SK-N-SH treated with all-trans-retinoic acid at 6 μM for 48 hours (cell line): ENCODE data around the gene AFF1.

Experiments used
- ARNTL ChIP-seq: fragments of 450-650 bp; formaldehyde crosslinking; IDR thresholded peaks from 2 replicates; pipeline ENCODE4 v1.5.0; 2020; ENCODE audit warnings: low read depth, mild to moderate bottlenecking, moderate library complexity, borderline replicate concordance
- ESRRG ChIP-seq: fragments of 250-450 bp; sonication (Bioruptor Pico); IDR thresholded peaks from 2 replicates; pipeline ENCODE4 v1.6.1; 2021; ENCODE audit warnings: mild to moderate bottlenecking
- RARB ChIP-seq: fragments of 250-450 bp; sonication (Bioruptor Pico); IDR thresholded peaks from 2 replicates; pipeline ENCODE4 v1.8.0; 2021; ENCODE audit warnings: mild to moderate bottlenecking, moderate library complexity
- SNAI2 ChIP-seq: fragments of 250-450 bp; sonication (Bioruptor Pico); IDR thresholded peaks from 2 replicates; pipeline ENCODE4 v1.5.0; 2020; ENCODE audit warnings: mild to moderate bottlenecking, moderate library complexity
- TOX ChIP-seq: fragments of 250-450 bp; sonication (Bioruptor Pico); IDR thresholded peaks from 2 replicates; pipeline ENCODE4 v1.8.0; 2021; ENCODE audit warnings: mild to moderate bottlenecking, moderate library complexity, borderline replicate concordance
- ZNF70 ChIP-seq: fragments of 450-650 bp; formaldehyde crosslinking; IDR thresholded peaks from 2 replicates; pipeline ENCODE4 v1.5.0; 2020; ENCODE audit warnings: mild to moderate bottlenecking, moderate library complexity
- ZNF8 ChIP-seq: fragments of 450-650 bp; formaldehyde crosslinking; IDR thresholded peaks from 2 replicates; pipeline ENCODE4 v1.5.0; 2020; ENCODE audit warnings: mild to moderate bottlenecking, moderate library complexity

DNA sequence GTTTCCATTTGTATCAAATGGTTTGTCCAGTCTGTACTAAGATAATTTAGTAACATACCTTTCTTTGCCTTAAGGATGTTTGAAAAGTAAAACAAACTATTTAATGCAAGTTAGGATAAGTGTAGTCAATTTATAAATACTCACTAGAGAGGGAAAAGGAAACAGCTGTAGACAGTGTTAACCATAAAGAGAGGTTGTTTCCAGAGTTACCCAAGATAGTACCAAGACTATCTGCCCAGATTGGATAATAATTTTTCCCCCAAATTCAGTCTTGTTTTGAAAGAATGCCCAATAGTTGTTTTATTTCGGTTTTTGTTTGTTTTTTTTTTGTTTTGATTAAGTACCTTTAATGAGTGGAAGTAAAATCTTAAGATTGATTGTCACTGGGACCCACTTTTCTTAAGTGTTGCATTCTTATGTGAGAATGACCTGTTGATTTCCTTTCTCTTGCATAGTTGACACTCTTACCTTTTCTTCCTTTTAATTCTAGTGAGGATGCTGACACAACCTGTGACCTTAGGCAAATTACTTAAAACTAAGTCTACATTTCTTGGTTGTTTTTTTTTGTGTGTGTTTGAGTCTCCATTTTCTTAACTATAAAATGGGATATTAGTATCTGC lies 12.8 kb downstream of the AFF1 start:
- TF ChIP-seq TOX (CRISPR knock-in tag) = no peak
- no peak for TF ChIP-seq SNAI2 (CRISPR knock-in tag)
- TF ChIP-seq RARB (CRISPR knock-in tag) = no peak
- no peak for TF ChIP-seq ZNF70 (CRISPR knock-in tag)
- TF ChIP-seq ZNF8 (CRISPR knock-in tag) = no peak
- TF ChIP-seq ESRRG (CRISPR knock-in tag) = no peak
- TF ChIP-seq ARNTL (CRISPR knock-in tag) = no peak
